ENCODE results near the gene NLRP5.
"Not testable (repeated sequence)": the region's sequence is repeated elsewhere in the genome, so short reads cannot be mapped to it uniquely, and the experiment has no call there.

NLRP5 gene

DNA sequence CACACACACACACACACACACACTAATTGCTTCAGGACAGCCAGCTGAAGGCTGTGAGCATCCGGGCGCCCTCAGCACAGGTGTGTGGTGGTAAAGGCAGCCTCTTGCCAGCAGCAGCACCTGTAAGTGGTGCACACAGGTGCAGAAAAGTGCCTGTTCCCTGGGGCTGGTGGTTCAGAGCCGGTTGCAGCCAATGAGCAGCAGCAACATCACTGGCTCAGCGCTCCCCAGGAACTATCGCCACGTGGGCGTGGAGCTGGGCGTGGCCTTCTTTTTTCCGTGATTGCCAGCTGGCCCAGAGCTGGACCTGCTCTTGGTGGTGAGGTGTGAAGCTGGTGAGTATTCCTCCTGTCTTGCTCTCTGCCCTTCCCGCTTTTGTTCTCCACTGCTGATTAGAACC, at the start of gene NLRP5:
TSS of gene NLRP5 (plus strand) at position 289 of the 400 bp plus-strand sequence.
- no peak for DNase-seq (ENCODE audit: low read depth)

DNA sequence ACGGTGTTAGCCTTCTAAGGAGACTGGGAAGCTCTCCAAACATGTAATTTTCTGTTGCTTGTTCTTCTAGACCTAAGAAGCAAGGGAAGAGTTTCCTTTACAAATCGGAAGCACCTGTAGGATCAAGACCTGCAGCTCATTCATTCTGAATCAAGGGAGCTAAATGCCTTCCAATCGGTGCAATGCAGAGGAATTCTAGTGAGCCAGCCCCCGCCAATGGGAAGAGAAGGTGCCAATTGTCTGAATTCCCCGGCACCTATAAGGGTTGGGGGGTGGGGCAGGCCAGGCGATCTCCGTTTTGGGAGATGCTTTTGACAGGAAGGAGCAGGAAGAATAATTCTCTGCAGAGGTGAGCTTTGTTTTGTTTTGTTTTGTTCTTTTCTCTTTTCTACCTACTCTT, 47.4 kb upstream of the NLRP5 start:
- no peak for DNase-seq (ENCODE audit: low read depth)

DNA sequence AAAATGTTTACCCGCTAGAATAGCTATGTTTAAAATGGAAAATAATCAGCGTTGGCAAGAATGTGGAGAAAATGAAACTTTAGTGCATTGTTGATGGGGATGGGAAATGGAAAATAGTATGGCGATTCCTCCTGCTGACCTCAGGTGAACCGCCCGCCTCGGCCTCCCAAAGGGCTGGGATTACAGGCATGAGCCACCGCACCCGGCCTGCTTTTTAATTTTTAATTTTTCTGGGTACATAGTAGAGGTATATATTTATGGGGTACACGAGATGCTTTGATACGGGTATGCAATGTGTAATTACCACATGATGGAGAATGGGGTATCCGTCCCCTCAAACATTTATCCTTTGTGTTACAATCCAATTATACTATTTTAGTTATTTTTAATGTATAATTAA, 46.3 kb upstream of the NLRP5 start:
- no peak for DNase-seq (ENCODE audit: low read depth)

DNA sequence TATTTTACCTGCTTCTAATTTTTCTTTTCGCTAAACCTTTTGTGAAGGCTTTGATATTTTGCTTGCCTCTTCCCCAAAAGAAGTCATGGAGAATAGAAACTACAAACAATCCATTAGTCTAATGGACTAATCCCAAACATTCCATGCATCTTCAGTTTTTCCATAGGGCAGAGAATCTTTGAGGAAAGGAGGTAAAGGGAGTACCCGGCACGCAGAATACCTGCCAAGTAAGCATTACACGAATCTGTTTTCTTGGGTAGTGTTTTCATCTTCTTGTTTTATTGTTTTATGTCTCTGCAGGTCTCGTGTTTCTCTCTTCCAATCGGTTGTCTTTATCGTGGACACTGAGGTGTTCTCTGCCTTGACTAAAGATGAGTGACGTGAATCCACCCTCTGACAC, 39.0 kb upstream of the NLRP5 start, which contains the start of gene NLRP8:
TSS of gene NLRP8 (plus strand) at position 301 of the 400 bp plus-strand sequence.
- DNase-seq (ENCODE audit: low read depth) = no peak

DNA sequence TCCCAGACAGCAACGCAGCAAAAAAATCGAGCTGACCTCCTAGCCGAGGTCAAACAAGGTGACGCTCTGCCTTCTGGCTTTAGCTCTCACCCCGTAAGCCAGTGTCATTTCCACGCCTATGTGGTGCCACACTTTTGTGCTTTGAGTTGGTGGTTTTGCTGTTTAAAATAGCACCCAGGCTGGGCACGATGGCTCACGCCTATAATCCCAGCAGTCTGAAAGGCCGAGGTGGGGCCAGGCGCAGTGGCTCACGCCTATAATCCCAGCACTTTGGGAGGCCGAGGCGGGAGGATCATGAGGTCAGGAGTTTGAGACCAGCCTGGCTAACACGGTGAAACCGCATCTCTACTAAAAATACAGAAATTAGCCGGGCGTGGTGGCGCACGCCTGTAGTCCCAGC, 36.0 kb upstream of the NLRP5 start:
- DNase-seq (ENCODE audit: low read depth) = not testable (repeated sequence)

DNA sequence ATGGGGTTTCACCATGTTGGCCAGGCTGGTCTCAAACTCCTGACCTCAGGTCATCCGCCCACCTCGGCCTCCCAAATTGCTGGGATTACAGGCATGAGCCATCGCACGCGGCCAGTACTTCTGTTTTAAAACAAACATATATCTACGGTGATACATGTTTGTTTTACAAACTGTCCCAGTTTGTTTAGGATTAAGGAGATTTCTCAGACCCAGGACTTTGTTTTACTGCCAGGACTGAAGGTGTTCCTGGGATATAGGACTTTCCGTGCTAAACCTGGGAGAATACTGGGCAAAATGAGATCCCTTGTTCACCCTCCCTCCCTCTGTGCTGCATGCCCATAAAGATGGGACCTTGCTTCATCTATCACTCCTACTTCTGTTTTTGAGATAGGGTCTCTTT, 30.1 kb upstream of the NLRP5 start:
- DNase-seq (ENCODE audit: low read depth) = no peak

DNA sequence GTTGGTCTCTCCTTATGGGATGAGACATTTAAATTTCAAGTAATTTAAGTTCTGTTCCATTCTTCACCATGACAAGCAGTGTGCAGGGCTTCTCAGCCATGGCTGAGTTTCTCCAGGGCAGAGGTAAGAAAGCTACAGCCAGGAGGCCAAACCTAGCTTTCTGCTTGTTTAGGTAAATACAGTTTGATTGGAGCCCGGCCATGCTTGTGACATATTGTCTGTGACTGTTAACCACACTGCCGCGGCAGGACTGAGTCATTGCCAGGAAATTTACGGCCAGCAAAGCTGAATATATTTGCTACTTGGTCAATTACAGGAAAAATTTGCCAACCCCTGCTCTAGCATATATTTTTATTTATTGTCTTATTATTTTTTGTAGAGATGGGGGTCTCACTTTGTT, 28.2 kb upstream of the NLRP5 start:
- no peak for DNase-seq (ENCODE audit: low read depth)

DNA sequence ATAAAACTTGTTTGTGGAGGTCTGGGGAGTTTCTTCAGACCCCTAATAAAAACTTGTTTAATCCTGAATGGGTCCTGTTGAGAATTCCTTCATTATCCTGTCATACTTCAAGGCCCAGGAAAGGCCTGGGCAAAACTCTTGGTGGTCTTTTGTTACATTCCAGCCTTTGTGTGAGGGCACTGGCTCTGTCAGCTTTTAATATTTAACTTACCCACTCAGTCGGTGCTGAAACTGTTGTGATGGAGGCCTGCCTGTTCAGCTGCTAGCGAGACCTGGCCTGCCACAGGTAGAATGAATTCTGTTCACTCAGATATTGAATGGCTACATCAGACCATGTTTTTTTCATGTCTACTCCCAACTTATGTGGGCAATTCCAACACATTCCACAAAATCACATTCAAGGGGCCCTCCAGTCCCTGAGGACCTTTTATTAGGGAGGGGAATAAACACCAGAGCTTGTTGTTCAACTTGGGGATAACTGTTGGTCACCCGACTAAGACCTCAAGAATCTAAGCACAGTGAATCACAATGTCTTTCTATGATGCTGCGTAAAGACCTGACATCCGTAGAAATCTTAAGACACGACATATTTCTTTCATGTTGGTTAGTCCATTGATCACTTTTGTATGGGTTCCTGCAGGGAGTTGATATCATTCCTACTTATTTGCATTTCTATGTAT, 26.4 kb upstream of the NLRP5 start:
- no peak for DNase-seq (ENCODE audit: low read depth)

DNA sequence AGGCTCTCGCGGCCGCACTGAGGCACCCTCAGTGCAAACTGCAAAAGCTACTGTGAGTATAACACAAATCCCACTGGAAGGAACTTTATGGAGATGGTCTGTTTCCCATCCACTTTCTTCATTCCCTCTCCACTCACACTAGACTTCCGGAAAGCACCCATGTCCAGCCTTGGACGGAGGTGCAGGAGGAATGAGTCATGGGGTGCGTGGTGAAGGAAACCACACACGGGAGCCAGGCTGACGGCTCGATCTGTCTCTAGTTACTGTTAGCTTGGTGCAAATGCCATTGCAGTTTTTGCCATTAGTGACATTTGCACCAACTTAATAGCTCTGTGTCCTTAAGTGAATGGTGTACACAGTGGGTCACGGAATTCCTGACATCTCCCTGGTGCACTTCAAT, 24.4 kb upstream of the NLRP5 start:
- DNase-seq (ENCODE audit: low read depth) = no peak

DNA sequence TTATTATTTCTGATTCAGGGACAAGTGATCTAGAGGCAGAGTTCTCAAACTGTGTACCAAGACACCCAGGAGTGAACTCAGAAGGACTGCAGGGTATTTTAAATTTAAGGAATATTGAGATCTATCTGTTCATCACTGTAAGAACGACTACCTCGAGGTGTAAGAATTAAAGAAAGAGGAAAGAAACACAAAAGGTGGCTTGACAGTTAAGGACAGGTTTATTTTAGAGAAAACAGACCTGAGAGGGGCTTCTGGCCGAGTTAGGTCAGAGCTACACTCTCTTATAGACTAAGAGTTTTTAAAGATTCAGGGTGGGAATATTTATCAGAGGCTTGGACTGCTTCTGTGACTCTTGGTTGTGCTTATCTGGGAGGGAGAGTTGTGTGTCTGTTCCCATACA, 12.6 kb upstream of the NLRP5 start:
- DNase-seq (ENCODE audit: low read depth) = no peak

DNA sequence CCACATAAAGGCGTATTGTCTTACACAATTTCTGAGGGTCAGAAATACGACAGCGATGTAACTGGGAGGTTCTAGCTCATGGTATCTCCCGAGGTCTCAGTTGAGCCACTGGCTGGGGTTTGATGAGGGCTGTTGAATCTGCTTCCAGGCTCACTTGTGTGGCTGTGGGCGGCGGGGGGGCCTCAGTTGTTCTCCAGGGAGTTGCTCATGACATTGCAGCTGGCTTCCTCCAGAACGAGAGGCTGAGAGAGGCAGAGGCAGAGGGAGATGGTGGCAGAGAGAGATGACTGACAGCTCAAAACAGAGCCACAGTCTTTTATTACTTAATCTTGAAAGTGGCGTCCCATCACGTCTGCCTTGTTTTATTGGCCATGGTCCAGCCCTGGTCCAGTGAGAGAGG, 6.2 kb upstream of the NLRP5 start:
- no peak for DNase-seq (ENCODE audit: low read depth)

DNA sequence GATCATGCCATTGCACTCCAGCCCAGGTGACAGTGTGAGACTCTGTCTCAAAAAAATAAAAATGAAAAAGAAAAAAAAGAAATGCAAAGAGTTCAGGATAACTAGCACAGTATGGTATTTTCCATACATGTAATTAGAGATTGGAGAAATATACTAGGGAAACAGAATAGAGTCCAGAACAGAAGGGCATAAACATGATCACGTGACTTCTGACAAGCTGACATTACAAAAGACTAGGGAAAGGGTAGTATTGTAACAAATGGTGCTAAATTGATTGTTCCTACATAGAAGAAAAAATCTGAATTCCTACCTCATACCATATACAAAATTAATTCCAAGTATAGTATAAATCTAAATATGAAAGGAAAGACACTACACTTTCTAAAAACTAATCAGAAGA, 1.3 kb upstream of the NLRP5 start:
- no peak for DNase-seq (ENCODE audit: low read depth)

DNA sequence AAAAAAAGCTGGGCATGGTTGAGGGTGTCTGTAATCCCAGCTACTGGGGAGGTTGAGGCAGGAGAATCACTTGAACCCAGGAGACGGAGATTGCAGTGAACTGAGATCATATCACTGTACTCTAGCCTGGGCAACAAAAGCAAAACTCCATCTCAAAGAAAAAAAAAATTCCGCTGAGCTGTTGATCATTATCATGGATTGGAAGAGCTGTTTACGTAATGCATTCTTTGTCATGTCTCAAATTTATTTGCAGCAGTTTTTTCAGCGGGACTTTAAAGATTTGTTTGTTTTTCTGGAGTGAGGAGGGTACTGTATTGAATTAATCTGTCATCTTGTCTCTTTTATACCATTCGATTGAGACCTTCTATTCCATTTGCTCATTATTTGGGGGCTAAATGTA, 4.3 kb downstream of the NLRP5 start:
- DNase-seq (ENCODE audit: low read depth) = no peak

DNA sequence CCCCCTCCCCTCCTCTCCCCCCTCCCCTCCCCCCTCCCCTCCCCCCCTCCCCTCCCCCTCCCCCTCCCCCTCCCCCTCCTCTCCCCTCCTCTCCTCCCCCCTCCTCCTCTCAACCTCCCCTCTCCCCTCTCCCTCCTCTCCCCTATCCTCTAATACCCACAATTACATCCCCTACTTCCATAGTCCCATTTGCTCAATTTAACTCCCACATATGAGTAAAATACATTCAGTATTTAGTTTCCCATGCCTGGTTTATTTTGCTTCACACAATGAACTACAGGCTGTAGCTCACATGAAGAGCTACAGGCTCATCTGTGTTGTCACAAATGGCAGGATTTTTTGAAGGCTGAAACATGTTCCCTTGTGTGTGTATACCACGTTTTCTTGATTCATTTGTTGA, 6.9 kb downstream of the NLRP5 start:
- no peak for DNase-seq (ENCODE audit: low read depth)

DNA sequence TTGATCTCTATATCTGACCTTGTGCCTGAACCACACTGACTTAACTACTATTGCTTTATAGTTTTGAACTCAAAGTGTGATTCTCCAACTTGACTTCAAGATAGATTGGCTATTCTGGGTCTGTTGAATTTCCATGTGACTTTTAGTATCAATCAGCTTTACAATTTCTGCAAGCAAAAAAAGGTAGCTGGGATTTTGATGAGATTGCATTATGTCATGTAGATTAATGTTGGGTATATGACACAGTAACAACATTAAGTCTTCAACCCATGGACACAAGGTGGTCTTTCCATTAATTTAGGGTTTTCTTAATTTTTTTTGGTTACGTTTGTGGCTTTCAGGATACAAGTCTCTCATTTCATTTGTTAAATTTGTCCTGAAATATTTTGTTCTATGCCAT, 28.2 kb downstream of the NLRP5 start:
- DNase-seq (ENCODE audit: low read depth) = no peak

DNA sequence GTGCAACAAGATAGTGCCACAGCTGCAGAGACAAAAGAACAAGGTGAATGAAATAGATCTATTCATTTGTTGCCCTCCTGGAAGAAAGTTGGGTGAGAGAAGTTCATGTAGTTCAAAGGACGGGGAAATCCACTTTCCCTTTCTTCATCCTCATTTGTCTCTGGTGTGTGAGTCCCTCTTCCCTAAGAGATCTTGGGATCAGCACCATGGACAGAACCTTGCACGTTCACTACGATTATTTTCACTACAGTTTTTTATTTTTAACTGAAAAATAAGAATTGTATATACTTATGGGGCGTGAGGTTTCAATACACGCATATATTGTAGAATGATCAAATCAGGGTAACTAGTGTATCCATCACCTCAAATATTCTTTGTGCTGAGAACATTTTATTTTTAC, 29.2 kb downstream of the NLRP5 start:
- DNase-seq (ENCODE audit: low read depth) = no peak

DNA sequence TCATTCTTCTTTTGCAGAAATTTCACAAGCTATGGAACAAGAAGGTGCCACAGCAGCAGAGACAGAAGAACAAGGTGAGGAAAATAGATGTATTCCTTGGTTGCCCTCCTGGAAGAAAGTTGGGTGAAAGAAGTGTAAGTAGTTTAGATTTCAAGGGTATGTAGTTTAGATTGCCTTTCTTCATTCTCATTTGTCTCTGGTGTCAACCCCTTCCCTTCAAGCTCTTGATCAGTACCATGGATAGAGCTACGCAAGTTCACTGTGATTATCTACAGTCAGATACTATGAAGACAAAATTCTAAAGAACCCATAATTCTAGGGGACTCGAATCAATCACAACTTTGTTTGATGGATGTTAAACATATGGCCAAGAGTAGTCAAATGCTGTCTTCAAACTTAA, 32.8 kb downstream of the NLRP5 start:
- not testable (repeated sequence) for DNase-seq (ENCODE audit: low read depth)

DNA sequence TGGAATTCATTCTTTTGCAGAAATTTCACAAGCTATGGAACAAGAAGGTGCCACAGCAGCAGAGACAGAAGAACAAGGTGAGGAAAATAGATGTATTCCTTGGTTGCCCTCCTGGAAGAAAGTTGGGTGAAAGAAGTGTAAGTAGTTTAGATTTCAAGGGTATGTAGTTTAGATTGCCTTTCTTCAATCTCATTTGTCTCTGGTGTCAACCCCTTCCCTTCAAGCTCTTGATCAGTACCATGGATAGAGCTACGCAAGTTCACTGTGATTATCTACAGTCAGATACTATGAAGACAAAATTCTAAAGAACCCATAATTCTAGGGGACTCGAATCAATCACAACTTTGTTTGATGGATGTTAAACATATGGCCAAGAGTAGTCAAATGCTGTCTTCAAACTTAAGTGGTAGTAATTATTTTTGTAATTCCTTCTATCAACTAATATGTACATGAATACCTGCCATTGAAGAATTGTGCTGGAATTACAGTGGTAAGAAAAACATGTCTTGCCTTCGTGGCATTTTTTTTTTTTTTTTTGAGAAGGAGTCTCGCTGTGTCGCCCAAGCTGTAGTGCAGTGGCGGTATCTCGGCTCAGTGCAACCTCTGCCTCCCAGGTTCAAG, 33.9 kb downstream of the NLRP5 start:
- DNase-seq (ENCODE audit: low read depth) = not testable (repeated sequence)

DNA sequence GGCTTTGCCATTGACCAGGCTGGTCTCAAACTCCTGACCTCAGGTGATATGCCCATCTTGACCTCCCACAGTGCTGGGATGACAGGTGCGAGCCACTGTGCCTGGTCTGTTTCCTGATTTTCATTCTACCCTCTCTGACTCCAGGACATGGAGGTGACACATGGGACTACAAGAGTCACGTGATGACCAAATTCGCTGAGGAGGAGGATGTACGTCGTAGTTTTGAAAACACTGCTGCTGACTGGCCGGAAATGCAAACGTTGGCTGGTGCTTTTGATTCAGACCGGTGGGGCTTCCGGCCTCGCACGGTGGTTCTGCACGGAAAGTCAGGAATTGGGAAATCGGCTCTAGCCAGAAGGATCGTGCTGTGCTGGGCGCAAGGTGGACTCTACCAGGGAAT, 40.2 kb downstream of the NLRP5 start:
- DNase-seq (ENCODE audit: low read depth) = no peak

DNA sequence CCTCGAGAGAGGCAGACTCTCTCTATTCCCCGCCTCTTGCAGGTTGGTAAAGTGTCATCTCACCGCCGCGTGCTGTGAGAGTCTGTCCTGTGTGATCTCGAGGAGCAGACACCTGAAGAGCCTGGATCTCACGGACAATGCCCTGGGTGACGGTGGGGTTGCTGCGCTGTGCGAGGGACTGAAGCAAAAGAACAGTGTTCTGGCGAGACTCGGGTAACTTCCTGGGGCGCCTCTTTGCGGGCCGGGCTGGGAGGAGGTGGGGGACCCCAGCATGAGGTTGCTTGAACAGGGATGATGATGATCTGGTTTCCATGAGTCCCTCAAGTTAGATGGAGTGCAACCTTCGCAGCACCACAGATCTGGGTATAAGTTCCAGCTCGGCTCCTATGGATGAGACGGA, 67.0 kb downstream of the NLRP5 start:
- DNase-seq (ENCODE audit: low read depth) = no peak

DNA sequence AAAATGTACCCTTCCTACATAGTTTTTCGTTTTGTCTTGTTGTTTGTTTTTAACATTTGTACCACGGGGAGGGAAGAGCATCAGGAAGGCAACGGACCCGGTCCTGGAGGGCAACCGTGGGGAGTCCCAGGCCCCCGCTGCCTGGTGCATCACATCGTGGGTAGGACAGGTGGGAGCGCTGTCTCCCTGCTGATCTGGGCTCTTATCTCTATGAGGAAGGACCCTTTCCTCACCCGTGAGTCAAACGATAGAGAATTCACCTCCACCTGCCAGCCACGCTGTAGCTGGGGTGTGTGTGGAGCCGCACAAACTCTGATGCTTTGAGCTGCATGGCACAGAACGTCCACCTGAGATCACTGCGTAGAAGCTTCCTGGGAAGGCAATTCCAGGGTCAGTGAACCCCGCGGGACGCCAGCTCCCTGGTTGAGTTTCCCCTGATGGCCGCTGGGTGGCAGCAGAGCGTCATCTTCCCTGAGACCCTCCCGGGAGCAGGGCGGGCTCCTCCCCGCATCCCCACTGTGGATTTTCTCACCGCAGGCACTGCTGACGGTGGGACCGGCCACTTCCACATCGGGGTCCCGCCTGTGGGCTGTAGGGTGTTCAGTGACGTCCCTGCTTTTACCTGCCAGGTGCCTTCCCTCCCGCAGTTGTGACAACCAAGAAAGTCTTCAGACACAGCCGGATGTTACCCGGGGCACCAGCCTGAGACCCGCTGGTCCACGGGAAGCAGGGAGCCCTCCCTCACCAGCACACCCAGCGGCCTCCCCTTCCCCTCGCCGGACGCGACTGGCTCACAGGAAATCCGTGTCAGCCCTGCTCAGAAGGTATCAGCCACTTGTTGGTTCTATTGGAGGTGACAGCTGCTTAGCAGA, 79.8 kb downstream of the NLRP5 start:
- peak; percentile 38 for DNase-seq (ENCODE audit: low read depth)

DNA sequence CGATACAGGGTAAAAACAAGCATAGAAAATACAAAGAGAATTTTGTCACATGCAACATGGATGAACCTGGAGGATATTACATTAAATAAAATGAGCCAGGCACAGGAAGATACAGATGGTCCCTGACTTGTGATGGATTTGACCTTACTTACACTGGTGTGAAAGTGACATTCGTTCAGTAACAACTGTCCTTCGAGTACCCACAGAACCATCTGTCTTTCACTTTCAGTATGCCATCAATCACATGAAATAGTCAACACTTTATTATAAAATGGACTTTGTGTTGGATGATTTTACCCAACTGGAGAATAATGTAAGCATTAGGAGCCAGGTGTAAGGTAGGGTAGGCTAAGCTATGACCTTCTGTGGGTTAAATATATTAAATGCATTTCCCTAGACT, 83.1 kb downstream of the NLRP5 start:
- no peak for DNase-seq (ENCODE audit: low read depth)

DNA sequence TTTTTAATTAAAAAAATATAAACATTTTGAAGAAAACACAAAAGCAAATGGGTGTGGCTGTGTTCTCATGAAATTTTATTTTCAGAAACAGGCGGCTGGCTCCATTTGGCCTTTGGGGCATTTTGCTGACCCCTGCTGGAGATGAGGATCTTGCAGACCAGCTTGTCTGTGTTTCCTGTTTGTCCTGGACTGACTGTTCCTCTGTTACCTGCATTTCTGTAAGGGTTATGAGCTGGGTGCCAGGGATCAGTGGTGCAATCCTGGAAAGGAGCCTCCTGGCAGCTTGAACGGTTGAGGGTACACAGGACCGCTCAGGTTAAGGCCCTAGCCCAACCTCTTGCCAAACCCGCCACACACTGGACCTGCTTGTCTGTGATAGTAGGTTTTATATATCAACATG, 84.6 kb downstream of the NLRP5 start:
- no peak for DNase-seq (ENCODE audit: low read depth)
